Parathyroid adenoma (tissue), 2 donors: ENCODE measurements around the gene RAP1GAP2.

ENCODE experiments used
- H2AFZ ChIP-seq: fragments of 300-600 bp; sonication (generic); one replicate; pipeline ENCODE4 v1.7.0; 2017; ENCODE audit warnings: antibody characterized with exemption, mild to moderate bottlenecking
- H3K27ac ChIP-seq: fragments of 300-600 bp; sonication (generic); one replicate; pipeline ENCODE4 v1.7.0; 2017
- H3K27me3 ChIP-seq: fragments of 300-600 bp; sonication (generic); one replicate; pipeline ENCODE4 v1.7.0; 2017; ENCODE audit warnings: low read length; ENCODE audit not compliant: control insufficient read depth, insufficient read depth
- H3K36me3 ChIP-seq: fragments of 300-600 bp; sonication (generic); one replicate; pipeline ENCODE4 v1.7.0; 2017; ENCODE audit warnings: low read length; ENCODE audit not compliant: control insufficient read depth, insufficient read depth
- H3K4me1 ChIP-seq: fragments of 300-600 bp; sonication (generic); one replicate; pipeline ENCODE4 v1.7.0; 2017; ENCODE audit warnings: control low read depth
- H3K4me2 ChIP-seq: fragments of 300-600 bp; sonication (generic); one replicate; pipeline ENCODE4 v1.7.0; 2017; ENCODE audit warnings: low read length
- H3K4me3 ChIP-seq: fragments of 300-600 bp; sonication (generic); one replicate; pipeline ENCODE4 v1.7.0; 2017; ENCODE audit warnings: low read depth, low read length
- H3K79me2 ChIP-seq: fragments of 300-600 bp; sonication (generic); one replicate; pipeline ENCODE4 v1.7.0; 2017; ENCODE audit warnings: control low read depth
- H3K9ac ChIP-seq: fragments of 300-600 bp; sonication (generic); one replicate; pipeline ENCODE4 v1.7.0; 2017; ENCODE audit warnings: mild to moderate bottlenecking
- H3K9me3 ChIP-seq: fragments of 300-600 bp; sonication (generic); one replicate; pipeline ENCODE4 v1.7.0; 2017; ENCODE audit warnings: low read length; ENCODE audit not compliant: control insufficient read depth
- CTCF ChIP-seq: fragments of 300-600 bp; sonication (generic); IDR thresholded peaks from one replicate; pipeline ENCODE4 v1.7.0; 2017; ENCODE audit warnings: antibody characterized with exemption, mild to moderate bottlenecking
- donor health status: primary hyperparathyroidism.

Gene RAP1GAP2

DNA sequence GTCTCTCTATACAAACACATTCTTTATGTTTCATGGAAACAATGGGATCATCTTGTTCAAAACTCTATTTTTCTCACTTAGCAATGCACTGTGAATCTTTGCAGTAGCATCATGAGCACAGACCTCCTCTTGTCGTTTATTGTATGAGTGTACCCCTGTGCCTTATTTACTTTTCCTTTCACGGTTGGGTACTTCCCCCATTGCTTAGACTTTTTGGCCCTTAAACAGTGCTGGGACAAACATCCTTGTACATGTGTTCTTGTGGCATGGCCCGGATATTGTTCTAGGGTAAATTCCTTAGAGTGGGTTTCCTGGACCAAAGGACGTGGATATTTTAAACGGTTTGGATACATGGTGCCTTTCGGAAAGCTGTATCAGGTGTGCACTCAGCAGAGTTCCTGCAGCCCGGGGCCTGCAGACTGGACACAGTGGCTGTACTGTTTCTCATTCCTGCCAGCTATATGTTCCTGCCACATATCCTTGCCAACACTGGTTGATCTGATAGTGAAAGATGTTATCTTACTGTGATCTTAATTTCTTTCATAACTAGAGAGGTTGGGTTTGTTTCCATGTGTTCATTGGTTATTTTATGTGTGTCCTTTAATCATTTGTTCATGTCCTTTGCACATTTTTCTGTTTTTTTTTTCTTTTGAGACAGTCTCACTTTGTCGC lies 156.1 kb downstream of the RAP1GAP2 start:
- peaks cover 2% of the 10 kb centered on the region for H3K79me2 ChIP-seq
- no peak overlapping the region for H3K27ac ChIP-seq
- peaks cover 7% of the 10 kb centered on the region for H3K4me1 ChIP-seq
- H2AFZ ChIP-seq, result no peak overlapping the region
- H3K27me3 ChIP-seq, result no peaks in the 10 kb centered on the region
- no peaks in the 10 kb centered on the region for H3K9me3 ChIP-seq
- H3K9ac ChIP-seq, result no peak overlapping the region
- H3K4me3 ChIP-seq, result no peak overlapping the region
- TF ChIP-seq CTCF, result no peak
- no peaks in the 10 kb centered on the region for H3K36me3 ChIP-seq
- H3K4me2 ChIP-seq, result no peak overlapping the region

DNA sequence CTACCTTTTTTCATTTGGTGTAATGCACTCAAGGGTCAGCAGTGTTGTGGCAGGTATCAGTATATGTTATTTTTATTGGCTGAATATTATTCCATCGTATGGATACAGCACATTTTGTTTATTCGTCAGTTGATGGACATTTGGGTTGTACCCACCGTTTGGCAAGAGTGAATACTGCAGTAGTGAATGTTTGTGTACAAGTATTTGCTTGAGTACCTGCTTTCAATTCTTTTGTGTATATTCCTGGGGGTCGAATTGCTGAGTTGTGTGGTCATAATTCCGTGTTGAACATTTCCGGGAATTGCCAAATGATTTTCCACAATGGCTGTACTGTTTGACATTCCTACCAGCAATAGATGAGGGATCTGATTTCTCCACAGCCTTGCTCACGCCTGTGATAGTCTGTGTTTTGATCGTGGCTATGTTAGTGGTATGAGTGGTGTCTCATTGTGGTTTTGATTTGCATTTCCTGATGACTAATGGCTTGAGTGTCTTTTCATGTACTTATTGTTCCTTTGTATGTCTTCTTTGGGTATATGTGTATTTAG lies 158.7 kb downstream of the RAP1GAP2 start:
- H2AFZ ChIP-seq, result peak overlapping the region; percentile 13
- H3K79me2 ChIP-seq, result peaks cover 2% of the 10 kb centered on the region
- H3K27ac ChIP-seq, result peak overlapping the region; percentile 26
- no peak overlapping the region for H3K4me3 ChIP-seq
- no peaks in the 10 kb centered on the region for H3K36me3 ChIP-seq
- H3K9me3 ChIP-seq, result no peaks in the 10 kb centered on the region
- H3K4me1 ChIP-seq, result peaks cover 7% of the 10 kb centered on the region
- H3K9ac ChIP-seq, result no peak overlapping the region
- H3K27me3 ChIP-seq, result no peaks in the 10 kb centered on the region
- H3K4me2 ChIP-seq, result peak overlapping the region; percentile 43
- TF ChIP-seq CTCF, result no peak

DNA sequence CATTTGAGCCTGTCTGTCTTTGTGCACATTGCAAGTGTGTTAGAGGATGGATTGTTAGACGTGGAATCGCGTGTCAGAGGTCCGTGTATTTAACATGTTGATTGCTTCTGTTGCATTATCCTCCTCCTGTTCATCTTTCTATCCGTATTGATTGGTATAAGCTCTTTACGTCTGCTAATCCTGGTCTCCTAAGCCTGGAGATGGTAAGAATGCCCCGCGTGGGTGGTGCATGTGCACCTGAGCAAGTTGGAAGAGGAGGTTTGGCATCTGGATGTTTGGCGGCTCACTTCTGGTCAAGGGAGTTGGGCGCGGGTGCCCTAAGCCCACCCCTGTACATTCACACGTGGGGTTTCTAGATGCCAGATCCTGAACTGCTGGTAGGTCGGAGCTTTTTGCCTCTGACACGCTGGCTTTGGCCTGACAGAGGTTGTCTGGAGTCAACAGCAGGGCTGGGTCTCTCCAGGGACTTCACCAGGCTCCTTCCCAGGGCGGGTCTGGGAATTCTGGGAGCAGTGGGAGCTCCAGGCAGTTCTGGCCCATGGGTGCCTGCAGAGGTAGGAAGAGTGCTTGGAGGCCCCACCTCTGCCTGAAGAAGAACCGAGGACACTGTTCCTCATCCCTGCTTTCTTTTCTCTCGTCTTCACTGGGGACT lies 159.8 kb downstream of the RAP1GAP2 start:
- H3K27ac ChIP-seq, result no peak overlapping the region

DNA sequence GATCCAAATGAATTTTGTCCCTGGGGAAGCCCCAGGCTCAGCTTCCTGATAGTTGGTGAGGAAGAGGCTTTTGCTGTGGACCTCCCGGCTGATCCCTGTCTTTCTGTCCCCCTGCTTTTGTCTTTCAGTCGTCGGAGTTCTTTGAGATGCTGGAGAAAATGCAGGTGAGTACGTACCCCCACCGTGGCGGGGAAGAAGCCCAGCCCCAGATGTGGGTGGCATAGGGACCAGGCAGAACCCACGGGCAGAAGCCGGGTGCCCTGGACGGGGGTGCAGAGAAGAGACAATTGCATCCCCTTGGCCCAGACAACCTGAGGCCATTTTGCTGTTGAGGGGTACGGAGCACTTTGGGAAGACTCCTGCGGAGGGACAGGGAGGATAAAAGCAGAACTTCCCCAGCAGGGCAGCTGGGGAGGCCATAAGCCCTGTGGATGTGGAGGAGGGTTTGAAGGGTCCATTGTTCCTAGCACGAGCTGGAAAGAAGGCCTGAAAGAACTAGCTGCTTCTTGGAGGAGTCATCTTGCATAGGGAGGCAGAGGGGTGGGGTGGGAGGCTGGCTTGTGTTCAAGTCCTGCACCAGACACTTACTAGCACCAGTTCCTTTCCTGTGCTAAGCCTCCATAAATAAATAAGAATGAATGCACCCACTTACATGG lies 161.5 kb downstream of the RAP1GAP2 start:
- H3K79me2 ChIP-seq, result peaks cover 2% of the 10 kb centered on the region
- no peak overlapping the region for H3K27ac ChIP-seq
- H2AFZ ChIP-seq, result no peak overlapping the region
- TF ChIP-seq CTCF, result no peak
- no peaks in the 10 kb centered on the region for H3K27me3 ChIP-seq
- H3K4me1 ChIP-seq, result peaks cover 7% of the 10 kb centered on the region
- H3K4me3 ChIP-seq, result no peak overlapping the region
- no peak overlapping the region for H3K9ac ChIP-seq
- H3K9me3 ChIP-seq, result no peaks in the 10 kb centered on the region
- H3K4me2 ChIP-seq, result no peak overlapping the region
- H3K36me3 ChIP-seq, result no peaks in the 10 kb centered on the region

More for the DNA sequence above, 159.8 kb downstream of the RAP1GAP2 start:
- no peak overlapping the region for H3K4me3 ChIP-seq
- H3K27me3 ChIP-seq, result no peaks in the 10 kb centered on the region
- H3K4me1 ChIP-seq, result peaks cover 7% of the 10 kb centered on the region
- no peaks in the 10 kb centered on the region for H3K36me3 ChIP-seq
- no peak overlapping the region for H3K9ac ChIP-seq
- peaks cover 2% of the 10 kb centered on the region for H3K79me2 ChIP-seq
- no peak for TF ChIP-seq CTCF
- H3K9me3 ChIP-seq, result no peaks in the 10 kb centered on the region
- H3K4me2 ChIP-seq, result no peak overlapping the region
- H2AFZ ChIP-seq, result no peak overlapping the region
